Gastrocnemius medialis (tissue), 4 donors: Measurements from ENCODE around the gene GLT6D1. TPM values are rescaled to one million over a fixed set of nuclear protein-coding genes. Genes with fewer than 3 reads are reported as not detected.

Experiments
- ATAC-seq, 2 donors: fragments of 150-250 bp; one replicate each; pipeline ENCODE4 v1.9.1; 2016
- DNase-seq, 2 donors: peaks; one replicate each; pipeline ENCODE4 v3.0.0-alpha.2; 2019
- H3K27ac ChIP-seq, 4 donors: fragments of 200-600 bp; sonication (generic); 1 replicate in 1 of 4; 2 replicates in 3 of 4; pipeline ENCODE4 v1.5.1; 2016 to 2018; ENCODE audit warnings: mild to moderate bottlenecking in 2 of 4, moderate library complexity in 1 of 4
- H3K27me3 ChIP-seq, 3 donors: fragments of 200-600 bp; sonication (generic) in 2 of 3; 1 replicate in 1 of 3; 2 replicates in 2 of 3; pipeline versions ENCODE4 v1.5.1 to v1.6.0; 2016 to 2019; ENCODE audit warnings: mild to moderate bottlenecking in 1 of 3, moderate library complexity in 1 of 3
- H3K36me3 ChIP-seq, 2 donors: fragments of 200-600 bp; sonication (generic) in 1 of 2; one replicate each; pipeline ENCODE4 v1.5.1; 2017 to 2018
- H3K4me1 ChIP-seq, 2 donors: fragments of 200-600 bp; sonication (generic) in 1 of 2; one replicate each; pipeline ENCODE4 v1.5.1; 2016 to 2017; ENCODE audit warnings: mild to moderate bottlenecking in 2 of 2
- H3K4me3 ChIP-seq, 4 donors: fragments of 200-600 bp; sonication (generic) in 3 of 4; 1 replicate in 1 of 4; 2 replicates in 3 of 4; pipeline ENCODE4 v1.5.1; 2016 to 2019; ENCODE audit warnings: mild to moderate bottlenecking in 2 of 4
- H3K9me3 ChIP-seq, 3 donors: fragments of 200-600 bp; sonication (generic) in 2 of 3; 1 replicate in 1 of 3; 2 replicates in 2 of 3; pipeline ENCODE4 v1.5.1; 2016 to 2019
- CTCF ChIP-seq, 5 experiments: fragments of 450-650 bp in 3 of 5; fragments of 200-600 bp in 2 of 5; sonication (generic) in 2 of 5; IDR thresholded peaks in 4 of 5; conservative IDR thresholded peaks in 1 of 5; 1 replicate in 4 of 5; 2 replicates in 1 of 5; pipeline ENCODE4 v1.5.1; 2016 to 2019; ENCODE audit warnings: antibody characterized with exemption in 5 of 5, mild to moderate bottlenecking in 3 of 5, moderate library complexity in 3 of 5
- POLR2A ChIP-seq, 2 donors: fragments of 450-650 bp; IDR thresholded peaks; one replicate each; pipeline ENCODE4 v1.6.1; 2017; ENCODE audit warnings: antibody characterized with exemption in 2 of 2, mild to moderate bottlenecking in 2 of 2, moderate library complexity in 2 of 2
- in situ Hi-C, 4 donors: fragments of 200-750 bp; cut with MboI; loops; one replicate each; pipeline versions ENCODE4 v1.15.0 to v1.8.0; 2017; ENCODE audit warnings: low sequenced_read_pairs in 4 of 4
- intact Hi-C: fragments of 100-400 bp; cut with DNase I; formaldehyde crosslinking; loops from one replicate; pipeline ENCODE4 v1.15.1; 2023; ENCODE audit warnings: low total_unique reads
- total RNA-seq, 4 donors: library from RNA; depleted of rRNA; stranded (reverse); fragments of >200 nt; gene quantifications; one replicate each; pipeline versions ENCODE4 v1.1.0 to v1.2.3, GENCODE V29; 2016

GLT6D1 gene
- total RNA-seq, 4 donors from 2014 or later = not detected

DNA sequence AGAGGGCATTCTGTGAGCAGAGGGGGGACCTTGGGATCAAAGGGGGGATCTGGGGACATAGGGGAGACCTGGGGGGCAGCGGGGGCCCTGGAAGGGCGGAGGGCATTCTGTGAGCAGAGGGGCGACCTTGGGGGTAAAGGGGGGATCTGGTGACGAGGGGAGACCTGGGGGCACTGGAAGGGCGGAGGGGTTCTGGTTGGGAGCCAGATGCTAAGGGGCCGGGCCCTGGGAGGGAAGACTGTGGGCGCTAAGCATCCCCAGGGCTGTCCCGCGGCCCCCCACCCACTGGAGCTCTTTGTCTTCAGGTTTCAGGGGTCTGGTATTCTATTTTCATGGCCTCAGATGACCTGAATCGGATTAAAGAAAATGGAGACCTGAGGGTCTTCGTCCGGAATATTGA lies 24.5 kb upstream of the GLT6D1 start:
- no peaks in the 10 kb centered on the region for H3K4me1 ChIP-seq
- in situ Hi-C loops = no loop called here
- no peak for DNase-seq
- no peaks in the 10 kb centered on the region for H3K9me3 ChIP-seq
- H3K4me3 ChIP-seq = no peak overlapping the region
- intact Hi-C loops = no loop called here
- no peaks in the 10 kb centered on the region for H3K36me3 ChIP-seq
- TF ChIP-seq CTCF (IDR thresholded peaks at IDR 0.05 in 4 of 5, conservative IDR thresholded peaks at IDR 0.05 in 1 of 5) (no peak), POLR2A (IDR thresholded peaks at IDR 0.05) (no peak)
- no peak overlapping the region for H3K27ac ChIP-seq
- no peak for ATAC-seq
- H3K27me3 ChIP-seq = peaks cover 0 to 7% (median 0%) of the 10 kb centered on the region in 3 donors

GRCh38 chr9:135663451-135663770 lies 24.1 kb upstream of the GLT6D1 start:
- TF ChIP-seq CTCF (IDR thresholded peaks at IDR 0.05 in 4 of 5, conservative IDR thresholded peaks at IDR 0.05 in 1 of 5) (no peak), POLR2A (IDR thresholded peaks at IDR 0.05) (no peak)
- H3K4me3 ChIP-seq = no peak overlapping the region
- H3K27me3 ChIP-seq = peaks cover 0 to 7% (median 0%) of the 10 kb centered on the region in 3 donors
- in situ Hi-C loops = no loop called here
- no peaks in the 10 kb centered on the region for H3K4me1 ChIP-seq
- H3K36me3 ChIP-seq = no peaks in the 10 kb centered on the region
- ATAC-seq (no peak), DNase-seq (no peak)
- H3K27ac ChIP-seq = no peak overlapping the region
- no peaks in the 10 kb centered on the region for H3K9me3 ChIP-seq
- intact Hi-C loops = no loop called here

- peak in 1 of 2 donors; percentile 26 for DNase-seq
- ATAC-seq = peak in 1 of 2 donors; percentile 60
- Histone ChIP-seq H3K36me3 (no peaks in the 10 kb centered on the region), H3K4me1 (no peaks in the 10 kb centered on the region), H3K4me3 (no peak within 1 kb of the TSS), H3K9me3 (no peaks in the 10 kb centered on the region), H3K27ac (no peak within 1 kb of the TSS), H3K27me3 (peaks cover 0 to 7% (median under 1%) of the 10 kb centered on the region in 3 donors)
- TF ChIP-seq CTCF (IDR thresholded peaks at IDR 0.05 in 4 of 5, conservative IDR thresholded peaks at IDR 0.05 in 1 of 5) (no peak), POLR2A (IDR thresholded peaks at IDR 0.05) (no peak)
- intact Hi-C loops (no loop called here), in situ Hi-C loops (no loop called here)
Observed at GRCh38 chr9:135662758-135663450, 23.6 kb upstream of the GLT6D1 start, which contains the start of gene LCN9. Gene LCN9, plus strand, starts transcription at chr9:135663309. Its CDS starts 13 bp downstream, at chr9:135663322.

GRCh38 chr9:135661816-135662560 lies 22.6 kb upstream of the GLT6D1 start:
- Histone ChIP-seq H3K9me3 (no peaks in the 10 kb centered on the region), H3K4me1 (no peaks in the 10 kb centered on the region), H3K27me3 (peaks cover 0 to 7% (median 4%) of the 10 kb centered on the region in 3 donors), H3K4me3 (no peak overlapping the region), H3K27ac (no peak overlapping the region), H3K36me3 (no peaks in the 10 kb centered on the region)
- in situ Hi-C loops (no loop called here), intact Hi-C loops (no loop called here)
- ATAC-seq (no peak), DNase-seq (no peak)
- TF ChIP-seq POLR2A (IDR thresholded peaks at IDR 0.05) (no peak), CTCF (IDR thresholded peaks at IDR 0.05 in 4 of 5, conservative IDR thresholded peaks at IDR 0.05 in 1 of 5) (no peak)
